Aorta (tissue), 5 donors: Measurements from ENCODE around the gene MARCHF3. TPM values are rescaled to one million over a fixed set of nuclear protein-coding genes. Genes with fewer than 3 reads are reported as not detected.

Experiments
- ATAC-seq: fragments of 200-7000 bp; cut with Tn5 transposase; one replicate; pipeline ENCODE4 v1.9.1; 2022; ENCODE audit warnings: moderate library complexity; ENCODE audit not compliant: low FRiP score
- DNase-seq, 2 donors: peaks; one replicate each; pipeline ENCODE4 v3.0.0-alpha.2; 2020
- H3K27ac ChIP-seq, 2 donors: one replicate each; pipeline ENCODE4 v1.5.1; 2013; ENCODE audit warnings: low read length in 2 of 2, mild to moderate bottlenecking in 2 of 2, moderate library complexity in 2 of 2, control low read depth in 1 of 2, inconsistent platforms in 1 of 2, low read depth in 1 of 2
- H3K27me3 ChIP-seq, 2 donors: one replicate each; pipeline ENCODE4 v1.6.1; 2013; ENCODE audit warnings: control low read depth in 1 of 2, low read length in 1 of 2, mild to moderate bottlenecking in 1 of 2, moderate library complexity in 1 of 2; ENCODE audit not compliant: insufficient read depth in 2 of 2, control insufficient read depth in 1 of 2
- H3K36me3 ChIP-seq, 2 donors: one replicate each; pipeline ENCODE4 v1.6.1; 2013; ENCODE audit warnings: control low read depth in 1 of 2, low read length in 1 of 2, mild to moderate bottlenecking in 1 of 2; ENCODE audit not compliant: insufficient read depth in 2 of 2, control insufficient read depth in 1 of 2
- H3K4me1 ChIP-seq, 2 donors: one replicate each; pipeline ENCODE4 v1.6.1; 2013; ENCODE audit warnings: low read length in 2 of 2, control low read depth in 1 of 2, mild to moderate bottlenecking in 1 of 2, moderate library complexity in 1 of 2; ENCODE audit not compliant: insufficient read depth in 2 of 2, control insufficient read depth in 1 of 2
- H3K4me3 ChIP-seq, 2 donors: one replicate each; pipeline ENCODE4 v1.5.1; 2013; ENCODE audit warnings: low read length in 2 of 2, control low read depth in 1 of 2, mild to moderate bottlenecking in 1 of 2
- H3K9me3 ChIP-seq: one replicate; pipeline ENCODE4 v1.6.1; 2013; ENCODE audit warnings: mild to moderate bottlenecking, low read length; ENCODE audit not compliant: control insufficient read depth
- WGBS, 2 donors: extraction: QIAGEN DNeasy Blood & Tissue Kit; methylation state at CpG; one replicate each; pipeline ENCODE4 v1.1.7; 2013; 5-methylcytosine and 5-hydroxymethylcytosine counted together
- intact Hi-C, 2 donors: fragments of 100-400 bp; cut with DNase I; formaldehyde crosslinking; loops; one replicate each; pipeline versions ENCODE4 v1.14.2 to v1.15.0; 2022
- polyA plus RNA-seq, 2 donors: library from polyadenylated mRNA; stranded (reverse); fragments of 200-250 nt; gene quantifications; one replicate each; pipeline ENCODE4 v1.2.3, GENCODE V29; 2013
- total RNA-seq, 2 donors: library from RNA; stranded (reverse); fragmentation: NEBNext Ultra II Directional; extraction: Animal tissue kit (Norgen Biotek cat#: 25700); gene quantifications; one replicate each; pipeline ENCODE4 v1.2.1, GENCODE V29; 2021
- donor health status: healthy with polysubstance abuse.
- donor health status: Bipolar disorder and iron deficiency.
- donor health status: DM: no; HTN: no; CAD: no.
- donor health status: DM: no; HTN: no; CAD: no.
- donor health status: DM: yes; HTN: yes; CAD: no.

Gene MARCHF3
- total and polyA plus RNA-seq, 4 donors = 0.38 to 23.1 (median 11.0) TPM

DNA sequence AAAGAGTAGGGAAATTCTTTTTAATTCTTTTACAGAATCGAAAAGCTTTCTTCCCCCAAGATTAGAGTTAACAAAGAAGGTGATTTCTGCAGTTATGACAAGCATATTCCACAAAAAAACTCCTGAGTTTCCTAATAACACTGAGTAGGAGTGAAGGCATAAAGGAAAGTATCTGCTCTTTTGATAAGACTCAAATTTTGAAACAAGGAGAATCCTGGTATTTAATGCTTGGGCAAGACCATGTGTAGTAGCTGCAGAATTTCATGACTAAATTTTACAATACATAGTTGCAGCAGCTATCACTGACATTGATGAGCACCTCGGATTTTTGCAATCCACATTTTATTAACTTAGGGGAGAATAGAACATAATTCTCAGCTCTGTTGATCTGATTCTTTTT, 92.6 kb downstream of the MARCHF3 start:
- WGBS, 2 donors = 94 to 97% methylated on average over 2 of the region's 2 CpGs
- intact Hi-C loops = no loop called here
- no peaks in the 10 kb centered on the region for H3K36me3 ChIP-seq
- no peaks in the 10 kb centered on the region for H3K4me1 ChIP-seq
- H3K27ac ChIP-seq = no peak overlapping the region
- DNase-seq (no peak), ATAC-seq (no peak)
- no peaks in the 10 kb centered on the region for H3K9me3 ChIP-seq
- H3K4me3 ChIP-seq = no peak overlapping the region
- no peaks in the 10 kb centered on the region for H3K27me3 ChIP-seq

- Histone ChIP-seq H3K27ac (no peak overlapping the region), H3K27me3 (no peaks in the 10 kb centered on the region), H3K4me1 (no peaks in the 10 kb centered on the region), H3K36me3 (no peaks in the 10 kb centered on the region), H3K9me3 (no peaks in the 10 kb centered on the region), H3K4me3 (no peak overlapping the region)
- intact Hi-C loops = no loop called here
- DNase-seq = no peak
- ATAC-seq = no peak
- 94 to 95% methylated on average over 4 of the region's 4 CpGs for WGBS, 2 donors
Measured at GRCh38 chr5:126936775-126937418, 93.5 kb downstream of the MARCHF3 start.

GRCh38 chr5:126931963-126932660, 98.2 kb downstream of the MARCHF3 start:
- H3K36me3 ChIP-seq = no peaks in the 10 kb centered on the region
- intact Hi-C loops = no loop called here
- H3K27ac ChIP-seq = no peak overlapping the region
- no peaks in the 10 kb centered on the region for H3K4me1 ChIP-seq
- H3K27me3 ChIP-seq = no peaks in the 10 kb centered on the region
- no peak overlapping the region for H3K4me3 ChIP-seq
- WGBS, 2 donors = 90 to 91% methylated on average over 3 of the region's 3 CpGs
- H3K9me3 ChIP-seq = no peaks in the 10 kb centered on the region
- DNase-seq (no peak), ATAC-seq (no peak)

DNA sequence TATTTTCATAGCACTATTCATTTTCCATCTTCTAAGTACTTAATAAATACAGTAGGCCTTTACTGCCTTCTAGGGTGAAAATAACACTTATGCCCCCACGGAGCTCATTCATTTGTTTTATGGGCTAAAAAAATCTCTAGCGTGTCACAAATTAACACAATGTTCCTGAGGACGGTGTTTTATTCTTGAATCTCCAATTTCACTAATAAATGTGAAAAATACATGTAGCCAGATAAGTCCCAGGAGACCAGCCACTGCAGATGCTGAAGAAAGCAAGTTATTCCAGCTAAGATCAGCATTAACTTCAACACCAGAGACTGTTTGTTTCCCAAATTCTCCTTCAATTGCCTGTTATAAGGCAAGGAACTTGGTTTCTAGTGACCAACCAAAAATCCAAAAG, 102.3 kb downstream of the MARCHF3 start:
- ATAC-seq = no peak
- no peak for DNase-seq
- Histone ChIP-seq H3K27me3 (no peaks in the 10 kb centered on the region), H3K4me3 (no peak overlapping the region), H3K36me3 (no peaks in the 10 kb centered on the region), H3K4me1 (no peaks in the 10 kb centered on the region), H3K27ac (no peak overlapping the region), H3K9me3 (no peaks in the 10 kb centered on the region)
- intact Hi-C loops = no loop called here
- WGBS, 2 donors = 79% methylated on average over 3 of the region's 3 CpGs

- ATAC-seq (no peak), DNase-seq (no peak)
- intact Hi-C loops = no loop called here
- Histone ChIP-seq H3K27me3 (no peaks in the 10 kb centered on the region), H3K4me1 (no peaks in the 10 kb centered on the region), H3K27ac (no peak overlapping the region), H3K4me3 (no peak overlapping the region), H3K36me3 (no peaks in the 10 kb centered on the region), H3K9me3 (no peaks in the 10 kb centered on the region)
- 77 to 95% methylated on average over 1 of the region's 1 CpG for WGBS, 2 donors
Measured at GRCh38 chr5:126927429-126927828, 102.9 kb downstream of the MARCHF3 start.

DNA sequence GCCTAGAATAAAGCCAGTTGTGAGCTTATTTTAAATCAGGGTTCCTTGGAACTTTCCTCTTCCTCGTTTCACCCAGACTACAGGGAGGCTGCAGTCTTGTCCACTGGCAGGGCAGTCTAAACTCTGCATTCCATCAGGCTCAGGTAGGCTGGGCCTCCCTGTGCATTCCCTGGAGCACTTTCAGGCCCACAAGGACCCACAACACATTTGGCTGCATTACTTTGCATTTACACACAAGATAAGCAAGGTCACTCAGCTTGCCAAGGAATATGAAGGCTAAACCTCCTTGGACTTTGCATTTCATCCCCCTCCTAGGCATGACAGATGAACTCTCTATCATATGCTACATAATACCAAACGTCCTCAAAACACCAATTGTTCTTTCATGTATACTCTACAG, 104.2 kb downstream of the MARCHF3 start:
- Histone ChIP-seq H3K27ac (no peak overlapping the region), H3K9me3 (no peaks in the 10 kb centered on the region), H3K4me3 (no peak overlapping the region), H3K36me3 (no peaks in the 10 kb centered on the region), H3K27me3 (no peaks in the 10 kb centered on the region), H3K4me1 (no peaks in the 10 kb centered on the region)
- ATAC-seq = no peak
- intact Hi-C loops = no loop called here
- WGBS, 2 donors = 29 to 40% methylated on average over 2 of the region's 2 CpGs
- DNase-seq = no peak

- 92 to 94% methylated on average over 3 of the region's 3 CpGs for WGBS, 2 donors
- DNase-seq = no peak
- Histone ChIP-seq H3K27ac (no peak overlapping the region), H3K4me3 (no peak overlapping the region), H3K9me3 (no peaks in the 10 kb centered on the region), H3K4me1 (no peaks in the 10 kb centered on the region), H3K27me3 (no peaks in the 10 kb centered on the region), H3K36me3 (no peaks in the 10 kb centered on the region)
- intact Hi-C loops = no loop called here
- no peak for ATAC-seq
Measured at GRCh38 chr5:126925482-126925881, 104.9 kb downstream of the MARCHF3 start.

GRCh38 chr5:126924331-126925033, 105.9 kb downstream of the MARCHF3 start:
- Histone ChIP-seq H3K27ac (no peak overlapping the region), H3K4me3 (no peak overlapping the region), H3K4me1 (peaks cover 0 to 1% of the 10 kb centered on the region in 2 donors), H3K9me3 (no peaks in the 10 kb centered on the region), H3K27me3 (no peaks in the 10 kb centered on the region), H3K36me3 (no peaks in the 10 kb centered on the region)
- intact Hi-C loops = no loop called here
- no peak for ATAC-seq
- DNase-seq = no peak
- 95 to 96% methylated on average over 9 of the region's 9 CpGs for WGBS, 2 donors
